CMK (cell line): ENCODE results near the gene C17orf67.

Experiments used
- DNase-seq: peaks from one replicate; pipeline ENCODE4 v3.0.0-alpha.2; 2010; ENCODE audit warnings: low read depth

C17orf67 gene

DNA sequence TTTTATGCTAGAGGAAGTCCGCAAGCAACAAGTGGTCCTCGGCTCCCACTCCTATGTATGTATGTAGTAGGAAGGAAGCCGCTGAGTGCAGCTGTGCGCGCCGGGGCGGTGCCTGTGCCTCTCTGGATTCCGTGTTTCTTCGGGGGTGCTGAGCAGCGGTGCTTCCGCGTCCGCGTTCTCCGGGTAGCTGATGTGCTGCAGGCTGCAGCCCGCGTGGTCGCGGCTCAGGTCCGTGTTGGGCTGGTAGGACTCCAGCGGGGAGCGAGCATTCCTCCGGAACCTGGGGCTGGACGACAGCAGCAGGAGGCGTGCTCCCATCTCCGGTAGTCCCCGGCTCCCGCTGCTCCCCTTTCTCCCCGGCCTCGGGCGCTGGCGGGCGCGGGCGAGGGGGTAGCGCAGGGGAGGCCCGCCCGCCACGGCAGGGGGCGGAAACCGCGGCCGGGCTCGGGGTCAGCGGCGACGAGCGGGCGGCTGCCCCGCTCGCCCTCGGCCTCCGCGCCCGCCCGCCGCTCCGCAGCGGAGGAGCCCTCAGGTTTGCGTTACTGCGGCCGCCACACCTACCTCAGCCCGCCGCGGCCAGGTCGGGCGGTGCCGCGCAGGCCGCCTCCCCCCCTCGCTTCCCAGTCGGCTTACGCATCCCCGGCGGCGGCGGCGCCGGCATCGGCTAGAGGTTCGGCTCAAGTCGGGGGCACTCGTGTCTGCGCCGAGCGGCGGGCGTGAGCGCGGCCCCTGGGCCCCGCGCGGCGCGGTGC, 487 bp downstream of the C17orf67 start:
- DNase-seq, result peak; percentile 8

- DNase-seq, result no peak
These were observed 1.3 kb downstream of the C17orf67 start for GRCh38 chr17:56832446-56832845.

DNA sequence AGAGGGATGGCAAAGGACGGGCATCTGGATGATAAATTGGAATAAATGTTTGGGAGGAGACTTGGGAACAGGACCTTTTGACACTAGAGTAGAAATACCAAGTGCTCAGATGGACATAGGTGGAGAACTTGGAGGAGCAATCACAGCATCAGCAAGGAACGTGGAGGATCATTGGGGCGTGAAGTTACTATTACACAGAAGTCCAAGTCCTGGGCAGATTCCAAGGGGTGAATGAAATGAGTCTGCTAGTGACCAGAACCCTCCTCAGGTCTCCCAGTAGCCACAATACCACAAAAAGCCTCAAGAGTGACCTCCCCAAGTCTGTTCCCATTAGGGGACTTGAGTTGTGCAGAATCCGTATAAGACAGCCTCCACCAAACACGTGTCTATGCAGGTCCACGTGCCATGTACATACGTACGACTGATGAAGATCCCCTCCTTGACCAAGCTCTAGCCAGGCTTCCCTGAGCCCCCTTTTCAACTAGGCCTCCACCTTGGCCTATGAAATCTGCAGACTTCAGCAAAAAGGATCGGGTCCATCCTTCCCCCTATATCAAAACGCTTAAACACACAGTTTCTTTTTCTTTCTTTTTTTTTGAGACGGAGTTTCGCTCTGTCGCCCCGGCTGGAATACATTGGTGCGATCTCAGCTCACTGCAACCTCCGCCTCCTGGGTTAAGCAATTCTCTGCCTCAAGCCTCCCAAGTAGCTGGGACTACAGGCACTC, 2.2 kb downstream of the C17orf67 start:
- no peak for DNase-seq

- DNase-seq, result no peak
These were observed 2.9 kb downstream of the C17orf67 start for GRCh38 chr17:56830726-56831368.

DNA sequence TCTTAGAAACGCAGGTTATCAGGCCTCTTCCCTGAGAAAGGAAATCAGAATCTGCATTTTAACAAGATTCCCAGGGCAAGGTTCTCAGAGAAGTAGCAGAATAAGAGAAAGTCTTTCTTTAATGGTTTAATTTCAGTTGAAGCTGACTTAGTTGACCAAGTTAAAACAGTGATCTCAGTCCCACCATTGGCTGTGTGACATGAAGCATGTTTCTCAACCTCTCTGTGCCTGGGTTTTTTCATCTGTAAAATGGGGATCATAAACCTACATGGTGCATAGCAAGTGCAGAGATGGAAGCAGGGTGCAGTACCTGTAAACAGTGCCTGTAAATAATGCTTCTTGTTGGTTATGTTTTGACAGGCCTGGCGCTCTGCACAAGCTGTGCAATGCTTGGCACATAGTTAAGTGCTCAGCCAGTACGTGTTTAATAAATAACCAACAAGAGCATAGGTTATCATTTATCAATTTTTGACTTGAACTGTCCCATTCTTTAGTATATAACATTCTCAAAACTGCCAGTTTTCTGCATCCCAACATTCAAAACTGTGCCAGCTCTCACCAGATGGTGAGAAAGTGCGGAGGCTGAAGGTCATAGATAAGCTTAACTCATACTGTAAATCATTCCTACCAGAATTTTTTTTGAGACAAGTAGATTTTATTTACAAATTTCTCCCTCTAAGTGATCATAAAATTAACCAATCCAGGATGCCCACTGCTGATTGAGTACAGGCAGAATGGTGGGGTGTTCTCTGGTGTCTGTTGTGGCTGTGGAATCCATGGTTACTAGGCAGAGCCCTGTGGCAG, 6.9 kb downstream of the C17orf67 start:
- no peak for DNase-seq

DNA sequence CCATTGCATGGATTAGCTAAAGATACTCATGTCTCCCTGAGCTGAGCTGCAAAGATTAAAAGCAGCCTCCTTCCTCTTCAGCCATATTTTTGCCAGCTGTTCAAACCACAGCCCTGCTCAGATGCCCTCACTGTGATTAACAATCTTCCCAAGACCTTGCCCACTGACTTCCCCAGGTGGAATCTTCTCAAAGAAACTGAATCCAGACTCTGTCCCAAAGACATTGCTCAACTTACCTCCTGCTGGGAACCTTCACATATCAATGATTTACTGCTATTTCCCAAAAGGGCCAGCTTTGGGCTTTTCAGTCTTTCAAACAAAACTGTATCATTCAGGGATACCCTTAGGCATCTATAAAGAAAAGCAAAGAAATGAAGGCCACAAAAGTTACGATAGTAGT, 9.2 kb downstream of the C17orf67 start:
- DNase-seq, result no peak

- no peak for DNase-seq
These were observed 9.9 kb downstream of the C17orf67 start for GRCh38 chr17:56823848-56824247.

DNA sequence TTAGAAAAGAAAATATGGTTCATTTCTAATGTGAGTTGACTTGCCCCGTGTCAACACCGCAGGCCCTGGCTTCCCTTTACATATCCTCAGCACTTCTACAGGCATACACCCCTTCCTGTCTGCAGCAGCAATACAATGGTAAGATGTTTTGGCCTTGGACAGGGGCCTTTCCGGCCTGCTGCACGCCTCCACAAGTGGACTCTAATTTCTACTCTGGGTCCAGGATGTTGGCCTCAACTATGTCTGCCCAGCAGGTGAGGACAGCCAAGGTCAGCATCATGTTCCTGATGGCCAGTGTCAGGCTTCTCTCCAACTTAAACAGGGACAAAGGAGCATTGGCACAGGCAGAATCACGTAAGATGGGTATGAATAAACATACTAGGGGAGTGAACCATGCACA, 11.0 kb downstream of the C17orf67 start:
- DNase-seq, result no peak

GRCh38 chr17:56821847-56822534, 11.7 kb downstream of the C17orf67 start:
- no peak for DNase-seq

DNA sequence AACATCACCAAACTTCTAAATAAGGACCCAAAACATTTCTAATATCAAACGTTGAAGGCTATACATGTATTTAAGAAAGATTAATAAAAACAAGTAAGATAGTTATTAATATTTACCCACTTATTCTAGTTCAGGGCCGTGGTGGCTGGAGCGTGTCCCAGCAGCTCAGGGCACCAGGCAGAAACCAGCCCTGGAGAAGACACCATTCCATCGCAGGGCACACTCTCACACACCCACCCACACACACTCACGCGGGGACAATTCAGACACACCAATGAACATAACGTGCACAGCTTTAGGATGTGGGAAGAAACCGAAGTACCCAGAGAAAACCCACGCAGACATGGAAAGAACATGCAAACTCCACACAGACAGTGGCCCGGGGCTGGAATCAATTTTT, 13.5 kb downstream of the C17orf67 start:
- DNase-seq, result no peak

- peak; percentile 35 for DNase-seq
These were observed 14.1 kb downstream of the C17orf67 start for GRCh38 chr17:56819431-56820145.

GRCh38 chr17:56819030-56819429, 14.7 kb downstream of the C17orf67 start:
- DNase-seq, result no peak

DNA sequence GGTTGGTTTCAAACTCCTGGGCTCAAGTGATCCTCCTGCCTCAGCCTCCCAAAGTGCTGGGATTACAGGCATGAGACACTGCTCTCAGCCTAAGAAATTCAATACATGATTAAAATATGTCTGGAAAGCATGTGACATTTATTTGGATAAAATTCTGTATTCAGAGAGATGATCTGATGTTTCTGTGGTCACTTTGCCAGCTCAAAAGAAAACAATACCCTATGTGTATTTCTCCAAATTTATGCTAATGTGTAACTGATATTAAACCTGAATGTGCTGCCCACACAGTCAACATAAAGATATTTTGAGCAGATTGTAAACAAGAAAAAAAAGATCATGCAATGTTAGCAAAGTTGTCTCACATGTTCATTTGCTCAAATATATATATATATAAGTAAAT, 16.7 kb downstream of the C17orf67 start:
- no peak for DNase-seq

- no peak for DNase-seq
These were observed 18.0 kb downstream of the C17orf67 start for GRCh38 chr17:56815711-56816110.

DNA sequence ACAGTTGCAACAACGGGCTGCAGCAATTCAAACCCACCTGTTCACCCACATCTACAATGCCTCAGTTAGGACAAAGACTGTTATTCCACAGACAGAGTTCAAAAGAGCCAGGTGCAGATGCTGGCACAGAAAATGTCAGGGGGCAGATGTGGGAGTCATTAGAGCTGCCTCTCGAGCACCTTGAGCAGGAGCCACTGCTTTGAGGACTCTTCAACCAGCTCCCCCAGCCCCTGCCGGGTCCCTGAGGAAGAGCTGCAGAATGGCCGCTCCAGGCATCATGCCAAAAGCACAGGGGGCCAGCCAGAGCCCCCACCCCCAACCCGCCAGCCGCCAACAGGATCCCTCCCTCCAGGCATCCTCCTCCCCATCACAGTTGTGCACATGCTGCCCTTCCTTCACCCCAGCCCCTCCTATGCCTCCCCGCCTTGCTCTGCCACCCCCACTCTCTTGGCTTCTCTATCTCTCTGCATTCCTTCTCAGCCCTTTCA, 20.8 kb downstream of the C17orf67 start:
- DNase-seq, result no peak

DNA sequence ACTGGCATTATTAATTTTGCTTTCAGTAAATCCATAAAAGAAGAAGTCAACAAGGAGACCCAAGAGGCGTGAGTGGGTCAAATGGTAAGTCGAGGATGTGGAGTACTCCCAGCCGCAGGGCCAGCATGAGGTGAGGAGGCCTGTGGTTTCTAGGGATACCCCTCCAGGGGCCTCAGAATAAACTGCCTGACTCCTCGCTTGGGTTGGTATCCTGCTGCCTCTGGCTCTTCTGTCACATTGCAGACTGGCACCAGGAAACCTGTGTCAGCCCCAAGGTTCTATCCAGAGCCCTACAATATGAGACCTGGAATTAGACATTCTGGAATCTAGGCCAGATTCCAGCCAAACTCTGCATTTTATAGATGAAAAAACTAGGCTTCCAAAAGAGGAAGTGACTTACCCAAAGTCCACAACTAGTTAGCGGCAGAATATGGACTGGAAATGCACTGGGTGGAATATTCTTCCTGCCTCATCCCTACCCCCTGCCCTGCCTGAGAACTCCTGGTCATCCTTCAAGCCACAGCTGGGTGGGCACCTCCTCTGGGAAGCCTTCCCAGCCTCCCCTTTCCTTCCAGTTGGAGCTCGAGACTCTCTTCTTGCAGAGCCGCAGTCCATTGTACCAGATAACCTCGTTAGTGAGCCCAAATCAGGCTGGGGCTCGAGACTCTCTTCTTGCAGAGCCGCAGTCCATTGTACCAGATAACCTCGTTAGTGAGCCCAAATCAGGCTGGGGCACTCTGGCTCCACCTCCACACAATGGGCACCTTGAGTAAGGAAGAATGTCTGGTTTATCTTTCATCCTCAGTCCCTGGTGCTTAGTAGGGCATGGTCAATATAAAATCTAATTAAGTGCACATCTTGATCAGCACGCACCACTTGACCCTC, 22.6 kb downstream of the C17orf67 start:
- DNase-seq, result no peak

GRCh38 chr17:56810343-56810742, 23.4 kb downstream of the C17orf67 start:
- DNase-seq, result no peak

DNA sequence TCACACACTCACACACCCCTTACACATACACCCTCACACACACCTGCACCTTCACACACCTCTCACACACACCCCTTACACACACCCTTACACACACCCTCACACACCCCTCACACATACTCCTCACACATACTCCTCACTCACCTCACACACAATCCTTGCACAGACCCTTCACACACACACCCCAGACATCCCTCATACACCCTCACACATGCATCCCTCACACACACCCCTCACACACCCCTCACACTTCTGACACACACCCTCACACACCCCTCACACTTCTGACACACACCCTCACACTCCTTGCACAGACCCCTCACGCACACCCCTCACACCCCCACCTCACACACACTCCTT, 23.9 kb downstream of the C17orf67 start:
- no peak for DNase-seq

GRCh38 chr17:56809106-56809819, 24.5 kb downstream of the C17orf67 start:
- no peak for DNase-seq
